ENCODE results near the gene RNF220.

GRCh38 chr1:44460107-44460882 is 55.2 kb downstream of the RNF220 start:
- TF ChIP-seq CTCF (conservative IDR thresholded peaks at IDR 0.05) (no peak), ZFX (IDR thresholded peaks at IDR 0.05) (no peak)

Measured in C4-2B (cell line).